H1 (cell line): Measurements from ENCODE around the gene PAQR4. TPM values are rescaled to one million over a fixed set of nuclear protein-coding genes. Genes with fewer than 3 reads are reported as not detected.
A peak's percentile ranks its signal among the peaks of the same experiment; 100 is the strongest.

Experiments used
- ATF2 ChIP-seq: IDR thresholded peaks from 2 replicates; pipeline ENCODE4 v1.6.1; 2012; ENCODE audit warnings: low read length, inconsistent platforms
- ATF3 ChIP-seq: IDR thresholded peaks from 2 replicates; pipeline ENCODE4 v1.6.1; 2011; ENCODE audit warnings: low read depth, mild to moderate bottlenecking, low read length; ENCODE audit not compliant: insufficient read depth
- BACH1 ChIP-seq: IDR thresholded peaks from 2 replicates; pipeline ENCODE4 v1.6.1; 2012; ENCODE audit warnings: low read length, improper control_type of control experiment
- CTCF ChIP-seq, 3 experiments: IDR thresholded peaks; 1 replicate in 2 of 3; 2 replicates in 1 of 3; pipeline versions ENCODE4 v1.5.1 to v1.6.1; 2011; ENCODE audit warnings: low read length in 3 of 3, mild to moderate bottlenecking in 3 of 3, inconsistent platforms in 2 of 3, low read depth in 1 of 3, moderate library complexity in 1 of 3; ENCODE audit not compliant: insufficient read depth in 1 of 3; ENCODE audit errors: control extremely low read depth in 1 of 3
- FOSL1 ChIP-seq: IDR thresholded peaks from 2 replicates; pipeline ENCODE4 v1.6.1; 2011; ENCODE audit warnings: mild to moderate bottlenecking, low read depth, low read length, moderate library complexity; ENCODE audit not compliant: insufficient read depth
- HDAC2 ChIP-seq, 2 experiments: fragments of 300-600 bp in 1 of 2; sonication (generic) in 1 of 2; IDR thresholded peaks; 2 replicates each; pipeline ENCODE4 v1.6.1; 2011 to 2012; ENCODE audit warnings: low read depth in 2 of 2, low read length in 2 of 2, mild to moderate bottlenecking in 2 of 2, moderate library complexity in 2 of 2, borderline replicate concordance in 1 of 2, inconsistent platforms in 1 of 2
- HDAC6 ChIP-seq: IDR thresholded peaks from one replicate; pipeline ENCODE4 v1.7.1; 2012; ENCODE audit warnings: low read depth, mild to moderate bottlenecking, inconsistent platforms, low read length, moderate library complexity
- JUND ChIP-seq: IDR thresholded peaks from 2 replicates; pipeline ENCODE4 v1.6.1; 2011; ENCODE audit warnings: mild to moderate bottlenecking, improper control_type of control experiment, low read length
- KDM1A ChIP-seq: fragments of 200-600, 300-600 bp; sonication (generic); IDR thresholded peaks from 2 replicates; pipeline ENCODE4 v1.7.1; 2016; ENCODE audit warnings: mild to moderate bottlenecking, low read length, borderline replicate concordance
- KDM4A ChIP-seq: IDR thresholded peaks from one replicate; pipeline ENCODE4 v1.7.1; 2012; ENCODE audit warnings: low read depth, mild to moderate bottlenecking, moderate library complexity, low read length, inconsistent platforms; ENCODE audit not compliant: severe bottlenecking
- MAFK ChIP-seq: IDR thresholded peaks from 2 replicates; pipeline ENCODE4 v1.6.1; 2012; ENCODE audit warnings: low read depth, mild to moderate bottlenecking, improper control_type of control experiment, low read length
- POLR2A ChIP-seq, 2 experiments: IDR thresholded peaks; 1 replicate in 1 of 2; 2 replicates in 1 of 2; pipeline ENCODE4 v1.6.1; 2011; ENCODE audit warnings: low read depth in 2 of 2, low read length in 2 of 2, mild to moderate bottlenecking in 2 of 2; ENCODE audit errors: control extremely low read depth in 1 of 2
- POLR2AphosphoS5 ChIP-seq: IDR thresholded peaks from 2 replicates; pipeline ENCODE4 v1.6.1; 2011; ENCODE audit warnings: low read depth, low read length
- RAD21 ChIP-seq, 2 experiments: IDR thresholded peaks in 1 of 2; conservative IDR thresholded peaks in 1 of 2; 2 replicates each; pipeline ENCODE4 v1.6.1; 2011; ENCODE audit warnings: low read depth in 2 of 2, low read length in 2 of 2, improper control_type of control experiment in 1 of 2, inconsistent platforms in 1 of 2, mild to moderate bottlenecking in 1 of 2, moderate library complexity in 1 of 2
- RFX5 ChIP-seq: IDR thresholded peaks from 2 replicates; pipeline ENCODE4 v1.6.1; 2011; ENCODE audit warnings: low read depth, low read length, improper control_type of control experiment, borderline replicate concordance
- SIN3A ChIP-seq, 2 experiments: IDR thresholded peaks in 1 of 2; conservative IDR thresholded peaks in 1 of 2; 2 replicates each; pipeline ENCODE4 v1.6.1; 2011 to 2012; ENCODE audit warnings: low read length in 2 of 2, improper control_type of control experiment in 1 of 2, low read depth in 1 of 2, mild to moderate bottlenecking in 1 of 2
- TAF7 ChIP-seq: optimal IDR thresholded peaks from 2 replicates; pipeline ENCODE3; 2011; ENCODE audit warnings: low read depth, mild to moderate bottlenecking, inconsistent platforms, low read length, moderate library complexity, borderline replicate concordance
- YY1 ChIP-seq: IDR thresholded peaks from 2 replicates; pipeline ENCODE4 v1.6.1; 2011; ENCODE audit warnings: low read depth, mild to moderate bottlenecking, low read length
- ZNF274 ChIP-seq: IDR thresholded peaks from 2 replicates; pipeline ENCODE4 v1.7.0; 2012; ENCODE audit warnings: low read length, borderline replicate concordance; ENCODE audit errors: extremely low read depth
- polyA plus RNA-seq, 7 experiments: library from polyadenylated mRNA; depleted of rRNA in 3 of 7; stranded (reverse) in 5 of 7; unstranded in 2 of 7; fragments of >200 nt in 5 of 7; fragments of 200-250 nt in 2 of 7; gene quantifications; 1 replicate in 5 of 7; 2 replicates in 1 of 7; 4 replicates in 1 of 7; pipeline versions ENCODE4 v1.2.1 to v1.2.3, GENCODE V29; 2011 to 2013; ENCODE audit warnings: missing spikeins in 2 of 7, mixed read lengths in 2 of 7
- total RNA-seq: library from RNA; stranded (reverse); fragmentation: NEBNext Ultra II Directional; extraction: Animal tissue kit (Norgen Biotek cat#: 25700); gene quantifications from 2 replicates; pipeline ENCODE4 v1.2.1, GENCODE V29; 2021

PAQR4 gene
- total and polyA plus RNA-seq, 2 of the 8 experiments (the other 6 are each of a cell fraction or from before 2014, with no cell fraction given): 28.2 to 34.6 TPM

DNA sequence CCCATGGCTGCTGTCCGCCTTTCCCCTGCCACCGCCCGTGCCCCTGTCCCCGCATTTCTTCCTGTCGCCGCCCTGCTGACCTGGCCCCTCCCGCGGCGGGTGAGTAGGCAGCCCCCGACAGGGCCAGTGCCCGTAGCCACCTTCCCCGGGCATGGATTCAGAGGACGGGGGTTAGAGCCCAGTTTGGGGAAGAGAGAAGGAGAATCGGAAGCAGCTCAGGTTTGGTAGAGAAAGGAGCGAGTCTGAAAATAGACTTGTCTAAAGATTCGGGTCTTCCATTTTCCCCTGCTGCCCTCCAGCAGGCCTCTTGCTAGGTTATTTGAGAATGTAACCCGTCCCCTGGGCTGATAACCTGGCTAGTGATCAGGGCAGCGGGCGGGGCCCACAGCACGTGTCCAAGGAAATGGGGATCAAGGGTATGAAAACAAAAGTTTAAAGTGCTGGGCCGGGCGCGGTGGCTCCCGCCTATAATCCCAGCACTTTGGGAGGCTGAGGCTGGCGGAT, 35.7 kb downstream of the PAQR4 start (continued):
- no peak for TF ChIP-seq RAD21 (IDR thresholded peaks at IDR 0.05 in 1 of 2, conservative IDR thresholded peaks at IDR 0.05 in 1 of 2; ENCODE audit: low read depth in 2 of 2, low read length in 2 of 2)
- no peak for TF ChIP-seq ATF2
- TF ChIP-seq HDAC6: no peak
- TF ChIP-seq HDAC2 (IDR thresholded peaks at IDR 0.05; ENCODE audit: borderline replicate concordance in 1 of 2, low read depth in 2 of 2, low read length in 2 of 2): no peak
- no peak for TF ChIP-seq POLR2AphosphoS5
- TF ChIP-seq ATF3: no peak
- no peak for TF ChIP-seq JUND
- TF ChIP-seq YY1: peak; percentile 44; the same call in 1 of the 2 replicates
- no peak for TF ChIP-seq MAFK
- TF ChIP-seq BACH1: no peak
- no peak for TF ChIP-seq ZNF274
- TF ChIP-seq TAF7: no peak
- TF ChIP-seq POLR2A (IDR thresholded peaks at IDR 0.05; ENCODE audit: control extremely low read depth in 1 of 2, low read depth in 2 of 2, low read length in 2 of 2): 0 out of 3 replicates have a peak, but pooled peaks of 1 of the 2 experiments have one; percentile 32
- TF ChIP-seq KDM4A: no peak
- TF ChIP-seq RFX5: no peak
- TF ChIP-seq KDM1A: no peak
- no peak for TF ChIP-seq CTCF (IDR thresholded peaks at IDR 0.05; ENCODE audit: control extremely low read depth in 1 of 3, insufficient read depth in 1 of 3, low read depth in 1 of 3, low read length in 3 of 3)
- TF ChIP-seq FOSL1: no peak
- 0 out of 4 replicates have a peak, but pooled peaks of 1 of the 2 experiments have one; percentile 49 for TF ChIP-seq SIN3A (conservative IDR thresholded peaks at IDR 0.05 in 1 of 2, IDR thresholded peaks at IDR 0.05 in 1 of 2; ENCODE audit: low read depth in 1 of 2, low read length in 2 of 2)
